ENCODE results near the gene METTL14. TPM values are rescaled to one million over a fixed set of nuclear protein-coding genes. Genes with fewer than 3 reads are reported as not detected.
A peak's percentile ranks its signal among the peaks of the same experiment; 100 is the strongest.
"Not testable (repeated sequence)": the region's sequence is repeated elsewhere in the genome, so short reads cannot be mapped to it uniquely, and the experiment has no call there.

The METTL14 gene
- 64.5 TPM for polyA plus RNA-seq (ENCODE audit: insufficient read length)
- long read RNA-seq, donor 1, full-length matches to known transcripts: 5 of 39 reads
- long read RNA-seq, donor 1, partial matches to known transcripts: 34 of 39 reads
- long read RNA-seq, donor 1, other reads (novel, unspliced or antisense): 0 of 39 reads
- long read RNA-seq, donor 2, full-length matches to known transcripts: 5 of 10 reads
- long read RNA-seq, donor 2, partial matches to known transcripts: 0 of 10 reads
- long read RNA-seq, donor 2, other reads (novel, unspliced or antisense): 5 of 10 reads
- long read RNA-seq, donor 3, full-length matches to known transcripts: 6 of 17 reads
- long read RNA-seq, donor 3, partial matches to known transcripts: 11 of 17 reads
- long read RNA-seq, donor 3, other reads (novel, unspliced or antisense): 0 of 17 reads
- long read RNA-seq, donor 4: 0 reads
- long read RNA-seq, donor 5, full-length matches to known transcripts: 7 of 100 reads
- long read RNA-seq, donor 5, partial matches to known transcripts: 93 of 100 reads
- long read RNA-seq, donor 5, other reads (novel, unspliced or antisense): 0 of 100 reads
- long read RNA-seq, donor 6, full-length matches to known transcripts: 8 of 37 reads
- long read RNA-seq, donor 6, partial matches to known transcripts: 29 of 37 reads
- long read RNA-seq, donor 6, other reads (novel, unspliced or antisense): 0 of 37 reads
- long read RNA-seq, donor 7, full-length matches to known transcripts: 10 of 59 reads
- long read RNA-seq, donor 7, partial matches to known transcripts: 49 of 59 reads
- long read RNA-seq, donor 7, other reads (novel, unspliced or antisense): 0 of 59 reads
- long read RNA-seq, donor 8, full-length matches to known transcripts: 6 of 6 reads
- long read RNA-seq, donor 8, partial matches to known transcripts: 0 of 6 reads
- long read RNA-seq, donor 8, other reads (novel, unspliced or antisense): 0 of 6 reads

DNA sequence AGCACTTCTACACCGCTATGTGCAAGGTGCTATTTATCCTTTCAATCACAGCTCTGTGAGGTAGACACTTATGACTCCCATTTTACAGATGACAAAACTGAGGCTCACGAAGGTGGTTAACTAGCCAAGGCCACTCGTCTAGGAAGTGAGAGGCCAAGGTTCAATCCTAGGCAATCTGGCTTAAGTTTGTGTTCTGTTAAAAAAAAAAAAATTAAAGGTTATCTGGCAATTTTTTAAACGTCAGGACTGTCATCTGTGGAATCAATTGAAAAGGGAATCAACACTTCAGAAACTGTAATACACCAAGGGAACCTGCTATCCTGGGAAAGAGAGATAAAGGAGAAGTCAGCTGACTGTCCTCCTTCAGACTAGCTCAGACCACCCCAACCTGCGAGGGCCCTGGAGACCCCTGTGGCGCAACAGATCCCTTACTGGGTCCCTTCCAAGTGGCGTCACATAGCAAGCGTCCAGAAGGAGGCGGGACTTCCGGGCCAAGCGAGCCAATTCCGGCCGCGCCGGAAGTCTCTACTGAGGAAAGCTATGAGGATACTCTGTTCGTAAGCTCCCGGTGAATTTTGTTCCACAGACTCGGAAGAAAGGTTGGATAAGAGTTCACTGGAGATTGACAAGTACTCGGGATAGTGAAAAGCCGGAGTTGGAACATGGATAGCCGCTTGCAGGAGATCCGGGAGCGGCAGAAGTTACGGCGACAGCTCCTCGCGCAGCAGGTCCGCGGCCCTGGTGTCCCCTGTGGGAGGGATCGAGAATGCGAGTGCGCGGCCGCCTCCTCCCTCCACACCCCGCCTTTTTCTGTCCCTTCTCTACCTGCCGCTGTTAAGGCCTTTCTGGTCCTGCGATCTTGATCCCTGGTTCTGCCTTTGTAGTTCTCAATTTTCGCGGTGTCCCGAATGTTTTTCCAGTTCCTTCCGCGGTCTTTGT lies at the start of gene METTL14:
Gene METTL14, plus strand, starts transcription at position 520 of the 939 bp plus-strand sequence. Its CDS starts 143 bp downstream, at position 663.
- peak; percentile 96 for DNase-seq

DNA sequence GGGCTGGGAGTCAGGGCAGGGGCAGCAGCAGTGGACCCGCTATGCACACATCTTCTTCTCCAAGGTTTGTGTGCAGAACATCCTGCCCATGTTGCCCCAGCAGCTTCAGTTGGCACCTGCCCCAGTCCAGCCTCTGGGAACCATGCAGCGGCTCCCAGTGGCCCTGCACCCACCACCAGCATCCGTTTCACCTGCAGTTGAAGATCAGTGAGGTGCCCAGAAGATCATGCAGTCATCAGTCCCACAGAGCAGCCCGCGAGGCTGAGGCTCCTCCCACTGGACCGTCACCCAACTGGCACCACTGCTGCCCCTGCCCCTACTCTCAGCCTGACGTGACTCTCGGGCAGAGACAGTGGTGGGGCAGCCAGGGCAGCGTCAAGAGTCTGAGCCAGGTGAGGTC lies 49.1 kb upstream of the METTL14 start:
- not testable (repeated sequence) for DNase-seq

DNA sequence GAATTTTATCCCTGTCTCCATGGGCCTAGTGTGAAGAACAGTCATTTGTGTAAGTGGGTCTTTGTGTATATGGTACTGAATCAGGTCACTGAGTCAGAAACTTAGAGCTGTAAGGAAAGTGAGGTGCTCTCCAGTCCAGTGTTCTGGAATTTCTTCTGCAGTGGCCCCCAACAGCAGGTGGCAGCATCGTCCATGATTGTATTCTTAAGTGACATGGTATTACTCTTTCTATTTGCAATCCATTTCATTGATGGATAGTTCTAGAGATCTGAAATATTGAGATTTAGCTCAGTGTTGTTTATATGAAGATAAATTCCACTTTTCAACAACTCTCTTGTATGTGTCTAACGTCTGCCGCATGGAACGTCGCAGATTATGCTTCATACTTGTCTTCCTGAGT lies 20.5 kb upstream of the METTL14 start:
- DNase-seq: not testable (repeated sequence)

- DNase-seq: peak; percentile 68
Measured at GRCh38 chr4:118669220-118669619, 16.0 kb upstream of the METTL14 start.

DNA sequence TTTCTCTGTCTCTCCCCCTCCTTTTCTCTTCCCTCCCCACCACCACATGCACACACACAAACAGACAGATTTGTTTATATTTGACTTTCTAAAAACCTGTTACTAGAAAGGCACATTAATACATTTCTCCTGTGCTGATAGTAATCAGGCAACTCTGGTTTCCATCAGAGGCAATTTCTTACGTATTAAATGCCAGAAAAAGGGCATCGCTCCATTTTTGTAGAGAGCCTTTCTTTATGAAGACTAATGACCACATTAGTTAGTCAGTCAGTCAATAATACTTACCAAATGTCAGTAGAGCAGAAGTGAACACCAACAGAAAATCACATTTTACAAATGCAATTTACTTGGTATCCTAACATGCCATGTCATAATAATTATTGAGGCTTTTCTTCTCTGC lies 14.2 kb upstream of the METTL14 start:
- not testable (repeated sequence) for DNase-seq

DNA sequence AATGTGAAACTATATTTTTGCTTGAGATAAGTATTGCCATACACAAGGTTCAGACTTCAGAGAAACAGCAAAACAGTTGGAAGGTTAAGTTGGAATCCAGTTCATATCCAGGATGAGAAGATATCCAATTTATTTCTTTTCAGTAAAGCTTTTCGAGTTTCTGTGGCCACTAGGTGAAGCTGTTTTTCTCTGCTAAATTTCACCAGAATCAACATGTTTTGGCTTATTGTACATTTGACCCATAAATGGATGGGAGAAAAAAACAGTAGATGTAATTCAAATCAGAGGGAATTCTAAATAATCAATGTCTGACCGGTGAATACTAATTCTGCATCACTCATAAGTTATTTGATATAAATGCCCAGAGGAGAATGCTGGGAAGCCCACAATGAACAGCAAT lies 9.1 kb upstream of the METTL14 start:
- DNase-seq: no peak

DNA sequence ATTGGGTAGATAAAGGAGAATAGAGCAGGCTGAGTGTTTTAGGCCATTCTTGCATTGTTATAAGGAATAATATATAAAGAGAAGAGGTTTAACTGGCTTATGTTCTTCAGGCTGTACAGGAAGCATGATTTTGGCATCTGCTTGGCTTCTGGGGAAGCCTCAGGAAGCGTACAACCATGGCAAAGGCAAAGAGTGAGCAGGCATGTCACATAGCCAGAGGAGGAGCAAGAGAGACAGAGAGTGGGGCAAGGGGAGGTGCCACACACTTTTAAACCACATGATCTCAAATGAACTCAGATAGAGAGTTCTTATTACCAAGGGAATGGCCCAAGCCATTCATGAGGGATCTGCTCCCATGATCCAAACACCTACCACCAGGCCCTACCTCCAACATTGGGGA lies 4.4 kb upstream of the METTL14 start:
- no peak for DNase-seq

DNA sequence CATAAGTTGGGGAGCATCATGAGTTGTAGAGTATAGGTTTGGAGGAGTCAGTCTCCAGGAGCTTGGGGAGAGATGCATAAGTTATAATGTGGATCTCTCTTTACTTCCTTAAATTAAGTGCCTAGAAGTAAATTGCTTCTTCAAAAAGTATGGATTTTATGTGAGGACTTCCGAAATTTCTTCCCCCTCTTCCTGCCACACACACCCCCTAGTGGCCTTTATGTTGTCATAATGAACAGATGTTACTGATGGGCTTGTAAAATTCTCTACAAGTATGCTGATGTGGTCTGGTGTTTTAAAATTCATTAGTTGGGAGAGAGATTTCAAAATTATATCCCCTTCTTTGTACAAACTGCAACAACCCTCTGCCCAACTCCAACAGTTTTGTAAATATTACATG lies 2.3 kb upstream of the METTL14 start:
- no peak for DNase-seq

GRCh38 chr4:118683513-118683912 lies 1.7 kb upstream of the METTL14 start:
- DNase-seq: no peak

DNA sequence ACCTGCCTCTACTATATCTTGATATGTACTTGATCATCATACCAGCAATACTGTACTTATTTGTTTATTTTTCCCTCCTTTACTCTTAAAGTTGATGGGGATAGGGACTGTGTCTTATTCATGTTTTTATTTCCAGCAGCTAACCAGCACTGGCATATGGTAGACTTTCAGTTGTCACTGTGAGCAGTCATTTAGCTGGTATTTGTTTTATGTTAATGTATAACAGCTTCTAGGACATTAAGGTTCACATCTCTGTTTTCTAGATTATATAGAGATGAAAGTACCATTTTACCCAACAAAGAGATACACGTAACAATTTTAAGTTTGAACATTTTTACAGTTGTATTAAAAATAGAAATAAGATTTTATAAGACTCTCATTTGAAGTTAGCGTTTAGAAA lies 17.9 kb downstream of the METTL14 start:
- no peak for DNase-seq

- no peak for DNase-seq
Measured at GRCh38 chr4:118711052-118711451, 25.9 kb downstream of the METTL14 start.

DNA sequence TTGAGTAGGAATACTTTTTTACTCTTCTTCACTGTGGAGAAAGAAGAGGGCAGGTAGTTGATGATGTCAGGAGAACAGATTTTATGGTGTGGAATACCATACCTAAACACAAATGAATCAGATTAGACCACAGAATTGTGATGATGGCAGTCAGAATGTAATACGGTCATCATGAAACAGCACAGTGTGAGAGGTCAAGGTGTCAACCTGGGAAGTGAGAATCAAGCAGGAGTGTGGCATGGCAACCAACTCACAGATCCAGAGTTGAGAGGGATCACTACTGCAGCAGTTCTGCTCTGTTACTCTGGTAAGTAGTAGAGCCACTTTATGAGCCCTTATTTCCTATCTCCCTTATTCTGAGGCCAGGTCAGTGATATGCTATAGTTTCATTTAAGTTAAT lies 27.7 kb downstream of the METTL14 start:
- no peak for DNase-seq

DNA sequence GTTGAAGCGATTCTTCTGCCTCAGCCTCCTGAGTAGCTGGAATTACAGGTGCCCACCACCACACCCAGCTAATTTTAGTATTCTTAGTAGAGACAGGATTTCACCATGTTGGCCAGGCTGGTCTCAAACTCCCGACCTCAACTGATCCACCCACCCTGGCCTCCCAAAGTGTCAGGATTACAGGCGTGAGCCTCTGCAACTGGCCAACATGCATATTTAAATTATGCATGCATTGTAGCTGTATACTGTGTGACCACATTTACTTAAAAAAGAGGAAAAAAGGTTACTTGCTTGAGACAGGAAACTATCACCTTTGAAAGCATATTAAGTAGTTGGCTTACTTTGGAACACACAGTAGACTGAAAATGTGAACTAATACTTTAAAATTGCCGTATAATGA lies 29.5 kb downstream of the METTL14 start:
- no peak for DNase-seq

DNA sequence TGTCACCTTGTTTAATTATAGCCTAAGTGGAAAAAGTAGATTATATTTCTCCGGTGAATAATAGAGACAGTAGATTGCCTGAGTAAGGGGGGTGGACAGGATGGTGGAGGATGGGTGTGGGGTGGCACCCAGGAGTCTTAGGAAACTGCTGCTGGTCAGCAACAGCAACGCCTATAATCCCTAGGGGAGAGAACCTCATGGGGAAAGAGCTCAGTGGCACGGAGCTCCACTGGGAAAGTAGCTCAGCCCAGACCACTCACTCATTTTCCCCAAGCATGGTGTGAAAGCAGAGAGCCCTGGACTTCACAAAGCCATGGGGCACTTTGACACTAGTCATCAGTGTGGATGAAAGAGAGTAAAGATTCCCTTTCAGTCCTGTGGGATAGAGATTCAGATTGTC lies 31.1 kb downstream of the METTL14 start:
- DNase-seq: no peak

DNA sequence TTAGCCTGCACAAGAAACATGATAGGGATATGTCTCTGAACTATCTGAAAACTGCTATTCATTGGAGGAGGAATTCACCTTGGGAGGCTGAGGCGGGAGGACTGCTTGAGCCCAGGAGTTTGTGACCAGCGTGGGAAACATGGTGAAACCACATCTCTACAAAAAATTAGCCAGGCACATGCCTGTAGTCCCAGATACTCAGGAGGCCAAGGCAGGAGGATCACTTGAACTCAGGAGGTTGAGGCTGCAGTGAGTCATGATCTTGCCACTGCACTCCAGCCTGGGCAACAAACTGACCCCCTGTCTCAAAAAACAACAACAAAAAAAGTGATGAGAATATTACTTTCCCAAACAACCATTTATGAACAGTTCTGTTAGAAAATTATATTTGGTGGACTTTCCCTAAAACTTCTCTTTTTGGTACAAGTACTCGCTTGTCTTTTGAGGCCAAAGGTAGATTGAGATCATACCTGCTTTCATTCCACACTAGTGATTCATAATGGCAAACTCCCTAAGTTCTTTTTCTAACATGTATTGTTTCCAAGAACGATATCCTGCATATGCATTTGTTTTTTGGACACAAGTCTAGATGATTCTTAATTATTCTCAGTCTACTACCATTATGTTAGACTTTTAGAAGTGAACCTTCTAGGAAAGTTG lies 33.4 kb downstream of the METTL14 start:
- no peak for DNase-seq

GRCh38 chr4:118721752-118722151 lies 36.6 kb downstream of the METTL14 start:
- DNase-seq: no peak

GRCh38 chr4:118723369-118723768 lies 38.2 kb downstream of the METTL14 start:
- no peak for DNase-seq

- no peak for DNase-seq
Measured at GRCh38 chr4:118727360-118727759, 42.2 kb downstream of the METTL14 start.

DNA sequence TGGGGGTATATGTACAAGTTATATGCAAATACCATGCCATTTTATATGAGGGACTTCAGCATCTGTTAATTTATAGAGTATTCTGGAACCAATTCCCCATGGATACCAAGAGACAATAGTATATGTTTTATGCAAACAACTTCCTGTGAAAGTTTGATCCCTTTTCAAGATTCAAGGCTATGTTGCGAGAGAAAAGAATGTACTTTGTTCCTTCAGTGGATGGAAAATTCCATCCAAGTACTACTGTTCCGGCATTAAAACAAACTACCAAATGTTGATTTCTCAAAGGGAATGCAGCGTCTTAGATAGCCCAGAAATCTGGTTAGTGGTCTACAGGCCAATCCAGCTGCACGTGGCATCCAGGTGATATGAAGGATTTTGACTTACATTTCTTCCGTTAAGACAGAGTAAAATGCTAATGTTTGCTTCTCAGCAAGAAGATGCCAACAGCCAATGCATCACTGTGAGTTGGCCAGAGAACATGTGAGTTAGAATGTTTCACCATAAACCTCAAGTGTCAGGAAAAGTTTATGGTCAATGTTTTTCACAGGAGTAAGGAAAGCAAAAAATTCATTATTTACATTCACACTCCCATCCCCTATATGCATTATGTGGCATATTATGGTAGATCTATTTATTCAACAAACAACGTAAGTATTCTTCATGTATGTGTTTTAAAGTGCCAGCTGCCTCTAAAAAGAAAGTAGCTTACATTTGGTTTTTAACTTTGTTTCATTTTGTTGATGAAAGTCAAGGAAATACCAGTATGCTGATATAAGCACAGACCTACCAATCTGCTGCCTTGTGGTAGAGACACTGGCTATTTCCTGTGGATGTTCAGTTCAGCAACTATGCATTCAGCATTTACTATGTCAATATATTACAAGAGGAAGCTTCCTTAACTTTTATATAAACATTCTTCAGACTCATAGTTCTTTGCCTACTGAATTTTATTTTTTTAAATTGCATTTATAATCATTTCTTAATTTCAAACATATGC lies 44.4 kb downstream of the METTL14 start:
- no peak for DNase-seq

GRCh38 chr4:118730683-118731082 lies 45.5 kb downstream of the METTL14 start:
- DNase-seq: no peak
